SIG-M5 treated with dmso at 0.1 percent for 504 hours (cell line): ENCODE measurements around the gene CAP2.
"Not testable (repeated sequence)": the region's sequence is repeated elsewhere in the genome, so short reads cannot be mapped to it uniquely, and the experiment has no call there.

Source experiments
- DNase-seq: peaks from one replicate; lab custom pipeline; 2025; ENCODE audit not compliant: unreplicated experiment; lab: John Stamatoyannopoulos, UW

Gene CAP2

GRCh38 chr6:17497535-17498095, 104.2 kb downstream of the CAP2 start:
- no peak for DNase-seq

DNA sequence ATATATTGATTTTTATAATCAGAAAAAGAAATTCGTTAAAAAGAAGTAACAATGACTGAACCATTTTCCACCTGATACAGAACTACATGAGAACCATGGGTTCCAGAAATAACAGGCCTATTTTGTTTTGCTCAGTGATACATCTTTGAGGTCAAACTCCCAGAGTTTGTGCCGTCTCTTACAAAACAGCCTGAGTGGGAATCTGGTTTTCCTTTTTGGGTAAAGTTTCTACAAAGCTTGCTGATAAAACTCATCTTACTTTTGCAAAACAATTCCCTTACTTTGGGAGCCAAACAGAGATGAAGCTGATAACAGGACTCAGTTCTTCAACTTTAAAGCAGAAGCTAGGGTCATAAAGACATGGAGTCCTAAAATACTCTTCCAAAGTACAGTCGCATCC, 108.0 kb downstream of the CAP2 start:
- DNase-seq: no peak

- no peak for DNase-seq
Observed at GRCh38 chr6:17501982-17502704, 108.7 kb downstream of the CAP2 start.

DNA sequence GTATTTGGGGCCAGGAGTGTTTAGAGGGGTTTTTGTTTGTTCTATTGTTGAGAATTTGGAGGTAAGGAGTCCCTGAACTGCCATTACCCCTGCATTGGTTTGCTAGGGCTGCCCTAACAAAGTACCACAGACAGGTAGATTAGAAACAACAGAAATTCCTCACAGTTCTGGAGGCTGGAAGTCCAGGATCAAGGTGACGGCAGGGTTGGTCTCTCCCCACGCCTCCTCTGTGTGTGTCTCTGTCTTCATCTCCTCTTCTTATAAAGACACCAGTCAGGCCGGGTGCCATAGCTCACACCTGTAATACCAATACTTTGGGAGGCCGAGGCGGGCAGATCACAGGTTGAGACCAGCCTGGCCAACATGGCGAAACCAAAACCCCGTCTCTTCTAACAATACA, 109.7 kb downstream of the CAP2 start:
- no peak for DNase-seq

DNA sequence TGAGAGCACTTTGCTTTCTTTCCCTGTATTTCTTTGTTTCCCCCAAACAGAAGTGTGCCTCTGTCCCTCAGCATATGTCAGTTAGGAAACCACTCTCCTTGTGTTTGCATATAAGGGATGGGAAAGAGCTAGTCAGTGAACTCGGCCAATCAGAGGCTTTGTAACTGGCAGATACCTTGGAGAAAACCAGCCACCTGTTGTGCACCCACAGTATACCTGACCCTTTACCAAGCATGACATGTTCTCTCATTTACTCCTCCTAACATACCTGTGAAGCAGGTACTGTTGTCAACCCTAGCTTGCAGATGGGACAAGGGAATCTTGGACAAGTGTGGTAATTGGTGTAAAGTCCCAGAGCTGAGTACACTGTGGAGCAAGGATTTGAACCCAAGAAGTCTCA, 110.6 kb downstream of the CAP2 start:
- no peak for DNase-seq

DNA sequence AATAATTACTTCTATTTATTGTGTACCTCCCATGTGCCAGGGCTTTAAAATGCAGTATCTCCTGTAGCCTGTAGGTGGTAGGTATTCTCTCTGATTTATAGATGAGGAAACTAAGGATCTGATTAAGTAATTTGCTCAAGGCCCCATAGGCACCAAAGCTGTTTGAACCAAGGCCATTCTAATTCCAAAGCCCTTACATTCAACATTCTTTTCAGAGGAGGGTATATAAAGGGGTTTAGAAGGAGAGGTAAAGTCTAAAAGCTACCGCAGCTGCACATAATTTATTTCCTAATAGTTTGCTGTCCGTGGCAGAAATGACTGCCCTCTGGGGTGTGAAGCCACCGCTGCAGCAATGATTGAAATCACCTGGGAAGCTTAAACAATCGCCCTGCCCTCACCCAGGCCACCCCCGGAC, 111.7 kb downstream of the CAP2 start:
- DNase-seq: peak; percentile 3

DNA sequence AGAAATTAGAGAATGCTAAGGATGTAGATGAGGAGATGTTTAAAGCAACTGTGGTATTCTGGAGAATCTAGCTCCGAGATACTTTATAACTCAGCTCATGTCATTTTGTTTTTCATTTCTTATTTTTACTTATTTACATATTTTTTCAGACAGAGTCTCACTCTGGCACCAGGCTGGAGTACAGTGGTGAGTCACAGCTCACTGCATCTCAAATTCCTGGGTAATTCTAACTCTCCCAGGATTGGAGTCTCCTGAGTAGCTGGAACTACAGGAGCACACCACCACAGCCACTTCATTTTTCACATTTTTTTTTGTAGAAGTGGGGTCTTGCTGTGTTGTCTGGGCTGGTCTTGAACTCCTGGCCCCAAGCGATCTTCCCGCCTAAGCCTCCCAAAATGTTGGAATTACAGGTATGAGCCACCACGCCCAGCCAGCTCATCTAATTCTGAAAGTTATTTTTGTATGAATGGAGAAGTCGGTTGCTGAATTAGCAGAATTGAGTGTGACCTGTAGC, 112.4 kb downstream of the CAP2 start:
- DNase-seq: no peak

GRCh38 chr6:17506531-17506930, 113.1 kb downstream of the CAP2 start:
- no peak for DNase-seq

- DNase-seq: no peak
Observed at GRCh38 chr6:17506962-17507361, 113.6 kb downstream of the CAP2 start.

DNA sequence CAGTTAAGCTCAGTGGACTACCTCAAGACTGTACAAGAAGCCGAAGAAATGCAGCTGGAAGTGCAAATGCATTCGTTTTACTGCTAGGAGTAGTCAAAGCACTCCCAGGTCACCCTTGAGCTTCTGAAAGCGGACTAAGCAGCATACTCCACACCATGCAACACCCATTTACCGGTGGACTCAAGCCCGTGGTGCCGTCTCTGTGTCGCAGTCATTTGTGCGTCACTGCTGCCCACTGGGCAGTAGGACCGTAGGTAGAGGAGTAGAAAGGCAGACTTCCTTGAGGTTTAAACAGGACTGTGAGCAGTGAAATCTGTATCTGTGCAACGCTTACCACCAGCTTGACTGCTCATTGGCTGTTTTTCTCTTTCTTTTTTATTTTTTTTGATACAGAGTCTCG, 117.7 kb downstream of the CAP2 start:
- DNase-seq: no peak

DNA sequence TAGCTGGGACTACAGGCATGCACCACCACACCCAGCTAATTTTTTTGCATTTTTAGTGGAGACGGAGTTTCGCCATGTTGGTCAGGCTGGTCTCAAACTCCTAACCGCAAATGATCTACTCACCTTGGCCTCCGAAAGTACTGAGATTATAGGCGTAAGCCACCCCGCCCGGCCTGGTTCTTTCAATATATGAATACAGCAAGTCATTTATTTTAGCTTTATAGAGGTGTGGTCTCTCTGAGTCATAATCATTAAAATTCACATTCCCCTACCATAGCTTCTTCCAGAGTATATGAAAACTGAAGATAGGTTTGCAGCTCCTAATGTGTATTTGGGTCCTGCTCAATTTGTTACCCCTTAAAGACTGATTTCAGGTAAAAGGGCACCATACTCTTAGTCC, 118.2 kb downstream of the CAP2 start:
- DNase-seq: no peak

- no peak for DNase-seq
Observed at GRCh38 chr6:17519120-17519519, 125.7 kb downstream of the CAP2 start.

DNA sequence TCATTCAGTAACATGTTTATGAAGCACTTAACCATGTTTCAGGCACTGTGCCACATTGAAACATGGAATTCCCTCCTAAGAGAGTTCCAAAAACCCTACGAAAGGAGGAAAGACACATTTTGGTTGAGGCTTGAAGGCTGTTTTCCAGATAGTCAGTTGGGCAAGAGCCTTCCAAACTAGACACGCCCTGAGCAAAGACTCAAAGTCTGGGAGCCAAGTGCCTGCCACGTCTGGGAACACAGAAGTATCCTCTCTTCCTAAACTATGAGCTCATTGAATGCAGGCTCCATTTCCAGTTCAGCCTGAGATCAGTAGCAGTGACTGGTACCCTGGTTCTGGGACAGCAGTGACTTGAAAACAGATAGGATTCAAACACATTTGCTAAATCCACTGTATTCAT, 132.2 kb downstream of the CAP2 start:
- no peak for DNase-seq

DNA sequence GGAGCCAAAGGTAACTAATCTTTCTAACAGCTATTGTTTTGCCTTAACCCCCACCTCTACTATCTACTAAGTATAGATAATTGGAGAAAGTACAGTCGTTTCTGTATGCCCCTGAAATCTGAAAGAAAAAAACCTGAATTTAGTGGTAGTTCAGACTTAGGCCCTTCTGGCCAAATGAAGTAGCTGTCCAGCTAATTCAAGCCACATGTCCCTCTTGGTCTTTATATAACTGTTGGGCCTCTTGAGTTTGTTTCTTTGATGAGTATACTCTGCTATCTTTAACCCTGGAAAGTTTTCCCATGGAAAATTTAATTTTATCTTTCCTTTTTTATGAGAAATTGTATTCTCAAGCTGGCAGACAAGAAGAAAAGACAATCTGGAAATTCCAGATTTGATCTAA, 133.7 kb downstream of the CAP2 start:
- DNase-seq: no peak

DNA sequence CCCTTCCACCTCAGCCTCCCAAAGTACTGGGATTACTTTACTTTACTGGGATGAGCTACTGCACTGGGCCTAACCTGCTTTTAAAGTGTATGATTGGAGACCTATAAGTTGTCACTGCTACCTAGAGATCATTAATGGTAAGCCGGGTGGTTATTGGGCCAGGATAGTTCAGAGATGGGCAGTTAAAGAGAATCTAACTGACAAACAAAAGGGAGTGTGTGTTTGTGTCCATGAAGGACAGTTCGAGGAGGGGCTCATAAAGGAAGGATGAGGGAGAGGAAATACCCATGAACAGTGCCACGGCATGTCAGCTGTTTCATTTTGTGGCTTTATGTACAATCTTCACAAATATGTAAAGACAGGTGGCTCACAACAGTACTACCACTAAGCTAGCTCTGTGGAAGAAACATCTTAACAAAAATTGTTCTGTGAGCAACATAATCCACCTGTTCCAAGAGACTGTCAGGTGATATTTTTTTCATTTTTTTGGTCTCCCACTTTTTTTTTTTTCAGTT, 137.0 kb downstream of the CAP2 start:
- DNase-seq: no peak

- DNase-seq: no peak
Observed at GRCh38 chr6:17536586-17536985, 143.2 kb downstream of the CAP2 start.

DNA sequence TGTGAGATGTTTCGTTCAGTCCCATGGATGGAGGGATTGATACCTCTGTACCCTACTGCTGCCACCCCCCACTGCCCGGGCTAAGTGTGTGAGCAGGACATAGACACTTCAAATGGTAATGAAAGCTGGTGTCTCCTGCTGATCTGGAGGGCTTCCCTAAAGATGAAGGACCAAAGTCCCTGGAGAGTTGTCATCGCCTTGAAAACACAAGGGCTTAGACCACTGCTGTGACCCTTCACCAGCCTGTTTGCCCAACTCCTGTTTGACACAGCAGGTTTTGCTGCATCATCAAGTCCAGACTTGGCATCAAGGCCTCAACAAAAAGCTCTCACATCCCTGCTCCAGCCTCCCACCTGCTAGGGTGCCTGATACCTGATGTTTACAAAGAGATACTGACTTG, 148.8 kb downstream of the CAP2 start:
- no peak for DNase-seq

- not testable (repeated sequence) for DNase-seq
Observed at GRCh38 chr6:17545681-17546080, 152.3 kb downstream of the CAP2 start.

DNA sequence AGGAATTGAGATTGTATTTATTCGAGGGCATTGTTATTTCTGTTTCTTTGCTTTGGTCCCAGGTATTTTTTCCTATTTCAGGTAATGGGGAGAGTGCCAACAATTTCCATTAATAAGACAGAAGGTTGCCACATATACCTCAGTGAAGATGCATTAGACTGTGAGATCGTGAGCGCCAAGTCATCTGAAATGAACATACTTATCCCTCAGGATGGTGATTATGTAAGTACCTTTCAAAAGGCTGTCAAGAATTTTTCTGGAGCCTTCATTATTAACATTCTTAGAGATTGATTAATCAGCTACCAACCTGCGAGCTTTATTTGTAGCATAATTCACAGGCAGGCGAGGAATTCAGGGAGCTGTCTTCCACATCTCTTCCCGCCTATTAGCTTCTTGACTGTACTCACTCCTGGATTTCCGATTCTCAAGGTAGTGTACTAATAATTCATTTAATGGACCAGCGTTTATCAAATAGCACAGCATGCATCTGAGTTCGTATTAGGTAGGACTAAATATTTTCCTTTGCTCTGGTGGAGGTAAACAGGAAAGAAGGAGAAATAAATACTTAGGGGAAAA, 158.1 kb downstream of the CAP2 start:
- no peak for DNase-seq

- no peak for DNase-seq
Observed at GRCh38 chr6:17552861-17553260, 159.5 kb downstream of the CAP2 start.

- DNase-seq: no peak
Observed at GRCh38 chr6:17556014-17556413, 162.6 kb downstream of the CAP2 start.

DNA sequence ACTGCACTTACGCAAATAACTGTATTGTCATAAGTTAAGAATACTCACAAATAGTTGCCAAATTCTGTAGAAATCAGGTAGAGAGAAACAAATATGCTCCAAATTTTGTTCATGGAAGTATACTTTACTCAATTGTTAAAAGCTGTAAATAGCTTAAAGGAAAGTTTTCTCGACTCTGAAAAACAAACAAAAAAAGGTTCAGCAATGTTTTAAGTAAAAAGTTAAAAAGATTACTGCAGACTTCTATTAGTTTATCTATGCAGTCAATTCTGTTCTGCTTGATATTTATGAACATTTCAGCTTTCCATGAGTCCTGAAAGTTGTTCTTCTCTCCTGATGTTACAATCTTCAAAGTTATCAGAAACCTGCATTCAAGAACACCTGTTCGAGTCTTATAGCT, 169.2 kb downstream of the CAP2 start:
- no peak for DNase-seq
